Neural cell (in vitro differentiated cells): ENCODE data around the gene CDK15. TPM values are rescaled to one million over a fixed set of nuclear protein-coding genes. Genes with fewer than 3 reads are reported as not detected.
A peak's percentile ranks its signal among the peaks of the same experiment; 100 is the strongest.

Experiments
- H2AFZ ChIP-seq: fragments of 200-600, 300-800 bp; sonication (generic), shearing (Covaris generic); 2 replicates; pipeline ENCODE4 v1.6.0; 2014; ENCODE audit warnings: low read depth, mild to moderate bottlenecking, antibody characterized with exemption, low read length, moderate library complexity
- H3F3A ChIP-seq: fragments of 200-600 bp; shearing (Covaris generic); 2 replicates; pipeline ENCODE4 v1.6.1; 2016; ENCODE audit warnings: mild to moderate bottlenecking, moderate library complexity, mixed read lengths, antibody characterized with exemption, low read length; ENCODE audit not compliant: insufficient read depth, poor library complexity, severe bottlenecking
- H3K27ac ChIP-seq: fragments of 200-600, 300-800 bp; sonication (generic), shearing (Covaris generic); 2 replicates; pipeline ENCODE4 v1.5.1; 2014; ENCODE audit warnings: mild to moderate bottlenecking, low read length, moderate library complexity
- H3K27me3 ChIP-seq: fragments of 300-800, 200-600 bp; sonication (generic), shearing (Covaris generic); 2 replicates; pipeline ENCODE4 v1.6.0; 2014; ENCODE audit warnings: mild to moderate bottlenecking, low read depth, low read length, moderate library complexity; ENCODE audit not compliant: insufficient read depth
- H3K36me3 ChIP-seq: fragments of 300-800, 200-600 bp; sonication (generic), shearing (Covaris generic); 2 replicates; pipeline ENCODE4 v1.5.1; 2014; ENCODE audit warnings: mild to moderate bottlenecking, antibody characterized with exemption, low read length, moderate library complexity; ENCODE audit not compliant: insufficient read depth
- H3K4me2 ChIP-seq: fragments of 300-800, 200-600 bp; sonication (generic), shearing (Covaris generic); 2 replicates; pipeline ENCODE4 v1.6.0; 2014; ENCODE audit warnings: mild to moderate bottlenecking, low read length
- H3K4me3 ChIP-seq: fragments of 300-800, 200-600 bp; sonication (generic), shearing (Covaris generic); 2 replicates; pipeline ENCODE4 v1.5.1; 2014; ENCODE audit warnings: mild to moderate bottlenecking, low read length, moderate library complexity
- H3K79me2 ChIP-seq: fragments of 200-600 bp; shearing (Covaris generic); replicated peaks from 2 replicates; pipeline ENCODE4 v1.6.0; 2014; ENCODE audit warnings: mild to moderate bottlenecking, low read length, moderate library complexity; ENCODE audit not compliant: insufficient read depth
- H3K9ac ChIP-seq: fragments of 300-800, 200-600 bp; sonication (generic), shearing (Covaris generic); 2 replicates; pipeline ENCODE4 v1.6.1; 2016; ENCODE audit warnings: mild to moderate bottlenecking, low read length, mixed read lengths
- H3K9me2 ChIP-seq: fragments of 200-600 bp; shearing (Covaris generic); 2 replicates; pipeline ENCODE4 v1.6.1; 2016; ENCODE audit warnings: mild to moderate bottlenecking, low read length, mixed read lengths; ENCODE audit not compliant: insufficient read depth
- H3K9me3 ChIP-seq: fragments of 200-600, 300-800 bp; sonication (generic), shearing (Covaris generic); 2 replicates; pipeline ENCODE4 v1.6.1; 2016; ENCODE audit warnings: mild to moderate bottlenecking, mixed run types, low read length, moderate library complexity, mixed read lengths
- H4K20me1 ChIP-seq: fragments of 200-600 bp; shearing (Covaris generic); 2 replicates; pipeline ENCODE4 v1.6.1; 2016; ENCODE audit warnings: mild to moderate bottlenecking, mixed run types; ENCODE audit not compliant: insufficient read depth
- CTCF ChIP-seq: fragments of 450-650 bp; IDR thresholded peaks from 2 replicates; pipeline ENCODE4 v1.5.1; 2014; ENCODE audit warnings: antibody characterized with exemption, mild to moderate bottlenecking, moderate library complexity; ENCODE audit not compliant: poor library complexity, severe bottlenecking
- EP300 ChIP-seq: fragments of 450-650 bp; conservative IDR thresholded peaks from 2 replicates; pipeline ENCODE4 v1.6.1; 2014; ENCODE audit warnings: antibody characterized with exemption, mild to moderate bottlenecking, moderate library complexity; ENCODE audit not compliant: poor library complexity, severe bottlenecking
- EZH2 ChIP-seq: fragments of 200-600, 300-800 bp; shearing (Covaris generic), sonication (generic); IDR thresholded peaks from 2 replicates; pipeline ENCODE4 v1.6.1; 2014; ENCODE audit warnings: antibody characterized with exemption, low read length, borderline replicate concordance, mild to moderate bottlenecking; ENCODE audit not compliant: insufficient read depth, poor library complexity, severe bottlenecking
- MXI1 ChIP-seq: fragments of 450-650 bp; conservative IDR thresholded peaks from 2 replicates; pipeline ENCODE4 v1.6.1; 2014; ENCODE audit warnings: antibody characterized with exemption, mild to moderate bottlenecking; ENCODE audit not compliant: poor library complexity, severe bottlenecking
- POLR2AphosphoS5 ChIP-seq: IDR thresholded peaks from 2 replicates; pipeline ENCODE4 v1.6.1; 2012
- RAD21 ChIP-seq: fragments of 450-650 bp; conservative IDR thresholded peaks from 2 replicates; pipeline ENCODE4 v1.6.1; 2014; ENCODE audit warnings: antibody characterized with exemption, mild to moderate bottlenecking, moderate library complexity
- REST ChIP-seq: IDR thresholded peaks from 2 replicates; pipeline ENCODE4 v1.6.1; 2012; ENCODE audit warnings: borderline replicate concordance
- SMC3 ChIP-seq: fragments of 450-650 bp; conservative IDR thresholded peaks from 2 replicates; pipeline ENCODE4 v1.6.1; 2014; ENCODE audit warnings: antibody characterized with exemption, mild to moderate bottlenecking, moderate library complexity; ENCODE audit not compliant: poor library complexity
- TAF1 ChIP-seq: IDR thresholded peaks from 2 replicates; pipeline ENCODE4 v1.6.1; 2012; ENCODE audit warnings: low read depth
- polyA plus RNA-seq: library from polyadenylated mRNA; depleted of rRNA; stranded (reverse); fragments of >200 nt; gene quantifications from 2 replicates; pipeline ENCODE4 v1.2.3, GENCODE V29; 2014

The CDK15 gene
- polyA plus RNA-seq, 1 donor from 2014 or later: 0.09 TPM

- H3K9me3 ChIP-seq: no peaks in the 10 kb centered on the region
- no peaks in the 10 kb centered on the region for H4K20me1 ChIP-seq
- no peaks in the 10 kb centered on the region for H3F3A ChIP-seq
- no peak overlapping the region for H3K4me2 ChIP-seq
- H3K27ac ChIP-seq: no peak overlapping the region
- no peak overlapping the region for H2AFZ ChIP-seq
- no peaks in the 10 kb centered on the region for H3K36me3 ChIP-seq
- H3K79me2 ChIP-seq: no peaks in the 10 kb centered on the region
- H3K4me3 ChIP-seq: no peak overlapping the region
- H3K9ac ChIP-seq: no peak overlapping the region
- TF ChIP-seq POLR2AphosphoS5 (no peak), MXI1 (no peak), REST (no peak), RAD21 (peak; percentile 62), SMC3 (peak; percentile 59), EZH2 (no peak), CTCF (peak; percentile 52), EP300 (no peak), TAF1 (no peak)
- no peaks in the 10 kb centered on the region for H3K9me2 ChIP-seq
- H3K27me3 ChIP-seq: no peaks in the 10 kb centered on the region
Observed at GRCh38 chr2:201795607-201796477, 10.5 kb upstream of the CDK15 start.

- H3K79me2 ChIP-seq: no peaks in the 10 kb centered on the region
- H3K36me3 ChIP-seq: no peaks in the 10 kb centered on the region
- no peak overlapping the region for H2AFZ ChIP-seq
- H3F3A ChIP-seq: no peaks in the 10 kb centered on the region
- no peaks in the 10 kb centered on the region for H3K9me3 ChIP-seq
- no peak overlapping the region for H3K4me3 ChIP-seq
- no peaks in the 10 kb centered on the region for H3K9me2 ChIP-seq
- no peak overlapping the region for H3K4me2 ChIP-seq
- no peak overlapping the region for H3K9ac ChIP-seq
- no peaks in the 10 kb centered on the region for H3K27me3 ChIP-seq
- TF ChIP-seq EZH2 (no peak), CTCF (no peak), EP300 (no peak), MXI1 (no peak), POLR2AphosphoS5 (no peak), REST (no peak), SMC3 (no peak), RAD21 (no peak), TAF1 (no peak)
- H3K27ac ChIP-seq: no peak overlapping the region
- H4K20me1 ChIP-seq: no peaks in the 10 kb centered on the region
Observed at GRCh38 chr2:201796478-201796865, 9.9 kb upstream of the CDK15 start.
